GM12878 (cell line): ENCODE results near the gene PPFIBP1. TPM values are rescaled to one million over a fixed set of nuclear protein-coding genes. Genes with fewer than 3 reads are reported as not detected.

ENCODE experiments used
- ATAC-seq: fragments of 200-7000 bp; cut with Tn5 transposase; 3 replicates; pipeline ENCODE4 v1.9.1; 2020; ENCODE audit warnings: mild to moderate bottlenecking, moderate library complexity
- BruUV-seq: library from RNA; stranded (reverse); fragments of 400-500 nt; replicated peaks from 2 replicates; lab custom pipeline; 2021; lab: Mats Ljungman, UMichigan
- CTCF ChIA-PET: fragments of 300-600 bp; sonication (Branson Sonifier 250); formaldehyde crosslinking; extraction: SDS; loops from one replicate; lab custom pipeline; 2021; ENCODE audit warnings: inconsistent platforms; lab: Yijun Ruan, JAX
- POLR2A ChIA-PET: fragments of 350-600 bp; formaldehyde crosslinking; extraction: SDS; loops from one replicate; lab custom pipeline; 2021; ENCODE audit warnings: inconsistent platforms; lab: Charles Lee
- RAD21 ChIA-PET: fragments of 300-600 bp; sonication (Branson Sonifier 250); formaldehyde crosslinking; loops from one replicate; lab custom pipeline; 2023; ENCODE audit warnings: antibody characterized with exemption; ENCODE audit not compliant: unreplicated experiment; lab: Charles Lee
- SMC1A ChIA-PET: fragments of 300-600 bp; sonication (Branson Sonifier 250); formaldehyde crosslinking; loops from one replicate; lab custom pipeline; 2023; ENCODE audit not compliant: unreplicated experiment, uncharacterized antibody; lab: Charles Lee
- DNase-seq: peaks from one replicate; pipeline ENCODE4 v3.0.0-alpha.2; 2011; ENCODE audit warnings: low read depth, low spot score
- FAIRE-seq: peaks from 3 replicates; lab custom pipeline; 2011; peaks lifted over from hg19 to GRCh38; lab: Jason Lieb, UNC
- H2AFZ ChIP-seq: 2 replicates; pipeline ENCODE4 v1.6.0; 2011; ENCODE audit warnings: low read depth, low read length, control low read depth; ENCODE audit not compliant: control insufficient read depth
- H3K27ac ChIP-seq: 2 replicates; pipeline ENCODE4 v1.5.1; 2011; ENCODE audit warnings: control low read depth; ENCODE audit not compliant: control insufficient read depth, insufficient read depth
- H3K27me3 ChIP-seq, 2 experiments: replicated peaks in 1 of 2; 2 replicates each; pipeline versions ENCODE4 v1.6.0 to v1.6.1; 2011; ENCODE audit warnings: low read length in 1 of 2; ENCODE audit not compliant: control insufficient read depth in 2 of 2, insufficient read depth in 2 of 2
- H3K36me3 ChIP-seq, 2 experiments: 2 replicates each; pipeline ENCODE4 v1.5.1; 2011; ENCODE audit warnings: low read length in 1 of 2; ENCODE audit not compliant: control insufficient read depth in 2 of 2, insufficient read depth in 2 of 2
- H3K4me1 ChIP-seq: 2 replicates; pipeline ENCODE4 v1.6.1; 2011; ENCODE audit warnings: mild to moderate bottlenecking, low read length, moderate library complexity, mixed read lengths; ENCODE audit not compliant: control insufficient read depth, insufficient read depth
- H3K4me2 ChIP-seq: 2 replicates; pipeline ENCODE4 v1.6.0; 2011; ENCODE audit warnings: control low read depth; ENCODE audit not compliant: control insufficient read depth, insufficient read depth
- H3K4me3 ChIP-seq: fragments of 200-600 bp; sonication (generic); 2 replicates; pipeline ENCODE4 v1.5.1; 2016
- H3K79me2 ChIP-seq: 2 replicates; pipeline ENCODE4 v1.6.0; 2011; ENCODE audit warnings: low read length; ENCODE audit not compliant: control insufficient read depth, insufficient read depth
- H3K9ac ChIP-seq: 2 replicates; pipeline ENCODE4 v1.8.0; 2011; ENCODE audit warnings: low read length, control low read depth, mixed read lengths; ENCODE audit not compliant: control insufficient read depth, insufficient read depth
- H3K9me3 ChIP-seq: replicated peaks from 3 replicates; pipeline ENCODE4 v1.5.1; 2011; ENCODE audit warnings: mild to moderate bottlenecking, low read length; ENCODE audit not compliant: control insufficient read depth, insufficient read depth
- H4K20me1 ChIP-seq: 2 replicates; pipeline ENCODE4 v1.6.0; 2011; ENCODE audit not compliant: control insufficient read depth, insufficient read depth
- CHD1 ChIP-seq: IDR thresholded peaks from 2 replicates; pipeline ENCODE4 v1.6.1; 2012; ENCODE audit warnings: low read depth, low read length, improper control_type of control experiment
- CHD4 ChIP-seq: fragments of 200-600 bp; sonication (generic); IDR thresholded peaks from 2 replicates; pipeline ENCODE4 v1.6.1; 2016; ENCODE audit warnings: mild to moderate bottlenecking
- CTCF ChIP-seq, 3 experiments: IDR thresholded peaks in 2 of 3; conservative IDR thresholded peaks in 1 of 3; 2 replicates each; pipeline ENCODE4 v1.5.1; 2011; ENCODE audit warnings: low read depth in 3 of 3, low read length in 3 of 3, mild to moderate bottlenecking in 3 of 3, control low read depth in 2 of 3, moderate library complexity in 2 of 3, inconsistent platforms in 1 of 3, mixed read lengths in 1 of 3; ENCODE audit not compliant: control insufficient read depth in 2 of 3, insufficient read depth in 1 of 3; ENCODE audit errors: extremely low read depth in 1 of 3
- MTA2 ChIP-seq: fragments of 450-650 bp; IDR thresholded peaks from 2 replicates; pipeline ENCODE4 v1.6.1; 2016; ENCODE audit warnings: low read depth, mild to moderate bottlenecking, moderate library complexity
- NBN ChIP-seq: fragments of 450-650 bp; IDR thresholded peaks from 2 replicates; pipeline ENCODE4 v1.6.1; 2016
- REST ChIP-seq: IDR thresholded peaks from 2 replicates; pipeline ENCODE4 v1.6.1; 2012; ENCODE audit warnings: mild to moderate bottlenecking, low read depth, low read length
- SMARCA5 ChIP-seq: fragments of 450-650 bp; IDR thresholded peaks from 2 replicates; pipeline ENCODE4 v1.6.1; 2017; ENCODE audit warnings: mild to moderate bottlenecking
- TCF12 ChIP-seq: IDR thresholded peaks from 2 replicates; pipeline ENCODE4 v1.6.1; 2011; ENCODE audit warnings: low read depth, mild to moderate bottlenecking, low read length
- ZBTB40 ChIP-seq: fragments of 450-650 bp; IDR thresholded peaks from 2 replicates; pipeline ENCODE4 v1.6.1; 2016; ENCODE audit warnings: mild to moderate bottlenecking, moderate library complexity, borderline replicate concordance
- WGBS: methylation state at CpG from one replicate; pipeline ENCODE4 v1.1.6; 2016; ENCODE audit warnings: low lambda C conversion rate; ENCODE audit not compliant: insufficient replicate concordance, insufficient coverage; ENCODE audit errors: missing lambda C conversion rate; 5-methylcytosine and 5-hydroxymethylcytosine counted together
- in situ Hi-C: fragments of 300-500 bp; cut with MboI; formaldehyde crosslinking; loops from 9 replicates; pipeline ENCODE4 v1.14.3; 2018; ENCODE audit warnings: mixed read lengths
- intact Hi-C: fragments of 100-400 bp; cut with micrococcal nuclease; formaldehyde crosslinking; loops from one replicate; pipeline ENCODE4 v1.14.2; 2022; ENCODE audit not compliant: unreplicated experiment
- polyA plus RNA-seq, 11 experiments: library from polyadenylated mRNA; depleted of rRNA in 4 of 11; unstranded in 6 of 11; stranded (reverse) in 5 of 11; fragments of >200 nt; fragmentation: Nextera tagmentation in 4 of 11; fragmentation: Illumina TruSeq in 1 of 11; extraction: Ambion mirVana in 4 of 11; extraction: Trizol in 1 of 11; gene quantifications; 1 replicate in 1 of 11; 2 replicates in 10 of 11; pipeline versions ENCODE4 v1.2.1 to v1.2.3, GENCODE V29; 2011 to 2016; ENCODE audit warnings: inconsistent platforms in 2 of 11, missing spikeins in 2 of 11, low read depth in 1 of 11
- total RNA-seq, 4 experiments: library from RNA; depleted of rRNA in 3 of 4; stranded (reverse); fragments of >200 nt in 3 of 4; fragmentation: Illumina TruSeq in 1 of 4; extraction: Trizol in 1 of 4; gene quantifications; 2 replicates each; pipeline versions ENCODE4 v1.2.1 to v1.2.3, GENCODE V29; 2013 to 2021

PPFIBP1 gene
- total and polyA plus RNA-seq, 10 of the 15 experiments (the other 5 are each of a cell fraction or from before 2014, with no cell fraction given) = 0.47 to 7.8 (median 3.6) TPM

- no peak for TF ChIP-seq ZBTB40
- TF ChIP-seq CHD4 = no peak
- no peak for TF ChIP-seq CTCF (IDR thresholded peaks at IDR 0.05 in 2 of 3, conservative IDR thresholded peaks at IDR 0.05 in 1 of 3; ENCODE audit: control insufficient read depth in 2 of 3, extremely low read depth in 1 of 3, insufficient read depth in 1 of 3, low read depth in 3 of 3, low read length in 3 of 3)
- no peak for TF ChIP-seq NBN
- TF ChIP-seq, all 136 proteins: peak for 0
Observed at GRCh38 chr12:27583981-27584380, 60.0 kb downstream of the PPFIBP1 start (continued).

- Histone ChIP-seq H3K36me3 (no peaks in the 10 kb centered on the region), H2AFZ (no peak overlapping the region), H3K27ac (no peak overlapping the region), H3K9ac (no peak overlapping the region), H3K4me1 (peaks cover 16% of the 10 kb centered on the region), H3K9me3 (no peaks in the 10 kb centered on the region), H3K4me3 (no peak overlapping the region), H4K20me1 (no peaks in the 10 kb centered on the region), H3K4me2 (no peak overlapping the region), H3K27me3 (no peaks in the 10 kb centered on the region)
- FAIRE-seq (no peak), DNase-seq (no peak)
- in situ Hi-C loops = no loop called here
- ChIA-PET RAD21 (no interaction called here), SMC1A (interaction anchor here (0.5 kb wide), 1 partner anchor 51 kb away, joined by 4 read pairs; no protein-coding TSS in a partner anchor), POLR2A (no interaction called here)
- WGBS = 64% methylated on average over 3 of the region's 3 CpGs
- BruUV-seq = no TSS peak
- TF ChIP-seq SMARCA5 (no peak), TCF12 (no peak), MTA2 (no peak), REST (no peak), CHD1 (no peak)
- TF ChIP-seq, all 136 proteins: peak for 0
- ATAC-seq = no peak
- intact Hi-C loops = no loop called here
- CTCF ChIA-PET = no interaction called here
- H3K79me2 ChIP-seq = no peaks in the 10 kb centered on the region
Observed at GRCh38 chr12:27585739-27586265, 61.8 kb downstream of the PPFIBP1 start.
